Aorta (tissue), 5 donors: ENCODE results near the gene FLNB. TPM values are rescaled to one million over a fixed set of nuclear protein-coding genes. Genes with fewer than 3 reads are reported as not detected.

Source experiments
- ATAC-seq: fragments of 200-7000 bp; cut with Tn5 transposase; one replicate; pipeline ENCODE4 v1.9.1; 2022; ENCODE audit warnings: moderate library complexity; ENCODE audit not compliant: low FRiP score
- DNase-seq, 2 donors: peaks; one replicate each; pipeline ENCODE4 v3.0.0-alpha.2; 2020
- H3K27ac ChIP-seq, 2 donors: one replicate each; pipeline ENCODE4 v1.5.1; 2013; ENCODE audit warnings: low read length in 2 of 2, mild to moderate bottlenecking in 2 of 2, moderate library complexity in 2 of 2, control low read depth in 1 of 2, inconsistent platforms in 1 of 2, low read depth in 1 of 2
- H3K27me3 ChIP-seq, 2 donors: one replicate each; pipeline ENCODE4 v1.6.1; 2013; ENCODE audit warnings: control low read depth in 1 of 2, low read length in 1 of 2, mild to moderate bottlenecking in 1 of 2, moderate library complexity in 1 of 2; ENCODE audit not compliant: insufficient read depth in 2 of 2, control insufficient read depth in 1 of 2
- H3K36me3 ChIP-seq, 2 donors: one replicate each; pipeline ENCODE4 v1.6.1; 2013; ENCODE audit warnings: control low read depth in 1 of 2, low read length in 1 of 2, mild to moderate bottlenecking in 1 of 2; ENCODE audit not compliant: insufficient read depth in 2 of 2, control insufficient read depth in 1 of 2
- H3K4me1 ChIP-seq, 2 donors: one replicate each; pipeline ENCODE4 v1.6.1; 2013; ENCODE audit warnings: low read length in 2 of 2, control low read depth in 1 of 2, mild to moderate bottlenecking in 1 of 2, moderate library complexity in 1 of 2; ENCODE audit not compliant: insufficient read depth in 2 of 2, control insufficient read depth in 1 of 2
- H3K4me3 ChIP-seq, 2 donors: one replicate each; pipeline ENCODE4 v1.5.1; 2013; ENCODE audit warnings: low read length in 2 of 2, control low read depth in 1 of 2, mild to moderate bottlenecking in 1 of 2
- H3K9me3 ChIP-seq: one replicate; pipeline ENCODE4 v1.6.1; 2013; ENCODE audit warnings: mild to moderate bottlenecking, low read length; ENCODE audit not compliant: control insufficient read depth
- WGBS, 2 donors: extraction: QIAGEN DNeasy Blood & Tissue Kit; methylation state at CpG; one replicate each; pipeline ENCODE4 v1.1.7; 2013; 5-methylcytosine and 5-hydroxymethylcytosine counted together
- intact Hi-C, 2 donors: fragments of 100-400 bp; cut with DNase I; formaldehyde crosslinking; loops; one replicate each; pipeline versions ENCODE4 v1.14.2 to v1.15.0; 2022
- polyA plus RNA-seq, 2 donors: library from polyadenylated mRNA; stranded (reverse); fragments of 200-250 nt; gene quantifications; one replicate each; pipeline ENCODE4 v1.2.3, GENCODE V29; 2013
- total RNA-seq, 2 donors: library from RNA; stranded (reverse); fragmentation: NEBNext Ultra II Directional; extraction: Animal tissue kit (Norgen Biotek cat#: 25700); gene quantifications; one replicate each; pipeline ENCODE4 v1.2.1, GENCODE V29; 2021
- donor health status: healthy with polysubstance abuse.
- donor health status: Bipolar disorder and iron deficiency.
- donor health status: DM: no; HTN: no; CAD: no.
- donor health status: DM: no; HTN: no; CAD: no.
- donor health status: DM: yes; HTN: yes; CAD: no.

The FLNB gene
- total and polyA plus RNA-seq, 4 donors: 33.3 to 254 (median 125) TPM

DNA sequence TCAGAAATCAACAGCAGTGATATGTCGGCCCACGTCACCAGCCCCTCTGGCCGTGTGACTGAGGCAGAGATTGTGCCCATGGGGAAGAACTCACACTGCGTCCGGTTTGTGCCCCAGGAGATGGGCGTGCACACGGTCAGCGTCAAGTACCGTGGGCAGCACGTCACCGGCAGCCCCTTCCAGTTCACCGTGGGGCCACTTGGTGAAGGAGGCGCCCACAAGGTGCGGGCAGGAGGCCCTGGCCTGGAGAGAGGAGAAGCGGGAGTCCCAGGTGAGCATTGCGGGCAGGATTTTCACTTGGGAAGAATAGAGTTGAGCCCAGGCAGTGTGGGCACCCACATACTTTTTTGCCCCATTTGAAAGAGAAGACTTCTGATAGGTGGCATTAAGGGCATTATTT is 145.1 kb downstream of the FLNB start:
- H3K36me3 ChIP-seq: peaks cover 0 to 5% of the 10 kb centered on the region in 2 donors
- intact Hi-C loops: no loop called here
- DNase-seq: no peak
- H3K27ac ChIP-seq: no peak overlapping the region
- peak; percentile 13 for ATAC-seq
- no peaks in the 10 kb centered on the region for H3K27me3 ChIP-seq
- H3K4me1 ChIP-seq: no peaks in the 10 kb centered on the region
- 96 to 98% methylated on average over 16 of the region's 16 CpGs for WGBS, 2 donors
- no peak overlapping the region for H3K4me3 ChIP-seq
- H3K9me3 ChIP-seq: no peaks in the 10 kb centered on the region

DNA sequence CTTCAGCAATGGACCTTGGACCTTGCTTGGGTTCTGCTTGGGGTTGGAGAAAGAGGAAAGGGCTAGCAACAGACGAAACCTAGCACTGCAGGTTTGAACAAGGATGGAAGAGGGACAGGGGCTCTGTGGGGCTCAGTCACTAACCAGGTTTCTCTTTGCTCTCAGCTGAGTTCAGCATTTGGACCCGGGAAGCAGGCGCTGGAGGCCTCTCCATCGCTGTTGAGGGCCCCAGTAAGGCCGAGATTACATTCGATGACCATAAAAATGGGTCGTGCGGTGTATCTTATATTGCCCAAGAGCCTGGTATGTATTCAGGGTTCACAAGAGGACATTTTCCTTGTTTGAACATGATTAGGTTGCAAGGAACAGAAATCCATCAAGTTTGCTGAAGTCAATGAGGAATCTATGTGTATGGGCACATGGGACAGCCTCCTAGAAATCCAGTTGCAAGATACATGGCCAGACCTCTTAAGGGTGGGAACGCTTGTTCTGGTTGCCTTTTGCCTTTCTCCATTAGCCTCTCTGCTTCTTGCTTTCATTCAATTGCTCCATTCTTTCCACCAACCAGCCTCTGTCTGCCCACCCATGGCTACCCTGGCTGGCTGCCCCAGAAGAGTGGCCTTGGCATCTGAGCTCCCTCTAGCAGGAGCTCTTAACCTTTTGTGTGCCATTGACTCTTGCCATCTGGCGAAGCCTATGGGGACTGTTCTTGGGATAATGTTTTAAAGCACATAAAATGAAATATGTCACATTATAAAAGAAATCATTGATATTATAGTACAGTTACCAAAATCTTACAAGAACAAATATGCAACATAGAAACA is 146.6 kb downstream of the FLNB start:
- DNase-seq: no peak
- H3K4me1 ChIP-seq: no peaks in the 10 kb centered on the region
- 91 to 93% methylated on average over 10 of the region's 10 CpGs for WGBS, 2 donors
- no peak for ATAC-seq
- H3K27me3 ChIP-seq: no peaks in the 10 kb centered on the region
- intact Hi-C loops: loop anchor here in 1 of 2 donors (5.0 kb wide), 1 partner anchor 128 kb away; no protein-coding TSS in a partner anchor
- H3K4me3 ChIP-seq: no peak overlapping the region
- H3K36me3 ChIP-seq: peaks cover 0 to 3% of the 10 kb centered on the region in 2 donors
- no peak overlapping the region for H3K27ac ChIP-seq
- no peaks in the 10 kb centered on the region for H3K9me3 ChIP-seq

DNA sequence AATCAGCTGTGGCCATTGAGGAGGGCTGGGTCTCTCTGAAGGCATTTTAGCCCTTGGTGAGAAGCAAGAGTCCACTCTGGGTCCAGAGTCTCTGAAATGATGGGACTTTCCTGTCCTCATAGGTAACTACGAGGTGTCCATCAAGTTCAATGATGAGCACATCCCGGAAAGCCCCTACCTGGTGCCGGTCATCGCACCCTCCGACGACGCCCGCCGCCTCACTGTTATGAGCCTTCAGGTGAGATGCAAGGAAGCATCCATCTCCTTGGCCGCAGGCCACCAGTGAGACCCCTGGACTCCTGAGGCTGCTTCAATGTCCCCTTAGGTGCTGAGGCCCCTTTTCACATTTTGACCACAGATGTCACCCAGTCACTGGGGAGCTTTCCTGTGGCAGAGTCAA is 147.6 kb downstream of the FLNB start:
- no peak overlapping the region for H3K4me3 ChIP-seq
- intact Hi-C loops: loop anchor here in 1 of 2 donors (5.0 kb wide), 1 partner anchor 129 kb away; no protein-coding TSS in a partner anchor
- peaks cover 0 to 3% of the 10 kb centered on the region in 2 donors for H3K36me3 ChIP-seq
- no peaks in the 10 kb centered on the region for H3K9me3 ChIP-seq
- H3K27me3 ChIP-seq: no peaks in the 10 kb centered on the region
- ATAC-seq (no peak), DNase-seq (no peak)
- WGBS, 2 donors: 96% methylated on average over 10 of the region's 10 CpGs
- H3K27ac ChIP-seq: no peak overlapping the region
- H3K4me1 ChIP-seq: no peaks in the 10 kb centered on the region

DNA sequence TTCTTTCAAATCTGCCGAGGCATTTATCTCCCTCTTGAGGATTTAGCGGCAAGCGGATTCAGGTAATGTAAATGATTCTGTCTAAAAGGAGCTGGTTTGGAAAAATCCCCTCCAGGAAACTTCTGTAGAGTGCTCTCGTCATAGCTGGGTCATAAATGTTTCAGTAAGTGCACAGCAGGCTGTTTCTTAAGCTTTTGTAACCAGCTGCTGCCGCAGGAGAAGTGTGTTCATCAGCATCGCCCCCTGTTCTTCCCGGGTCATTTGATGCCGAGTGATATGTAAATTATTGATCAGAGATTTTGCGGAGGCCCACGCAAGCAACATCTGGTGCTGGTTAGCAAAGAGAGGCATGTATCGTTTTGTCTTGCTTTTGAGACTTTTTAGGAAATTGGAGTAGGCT is 149.5 kb downstream of the FLNB start:
- H3K27ac ChIP-seq: no peak overlapping the region
- WGBS, 2 donors: 91% methylated on average over 11 of the region's 11 CpGs
- no peak for ATAC-seq
- no peak overlapping the region for H3K4me3 ChIP-seq
- no peaks in the 10 kb centered on the region for H3K9me3 ChIP-seq
- H3K36me3 ChIP-seq: peaks cover 0 to 3% of the 10 kb centered on the region in 2 donors
- no peaks in the 10 kb centered on the region for H3K4me1 ChIP-seq
- no peak for DNase-seq
- intact Hi-C loops: loop anchor here in 1 of 2 donors (5.0 kb wide), 1 partner anchor 130 kb away; no protein-coding TSS in a partner anchor
- H3K27me3 ChIP-seq: no peaks in the 10 kb centered on the region

DNA sequence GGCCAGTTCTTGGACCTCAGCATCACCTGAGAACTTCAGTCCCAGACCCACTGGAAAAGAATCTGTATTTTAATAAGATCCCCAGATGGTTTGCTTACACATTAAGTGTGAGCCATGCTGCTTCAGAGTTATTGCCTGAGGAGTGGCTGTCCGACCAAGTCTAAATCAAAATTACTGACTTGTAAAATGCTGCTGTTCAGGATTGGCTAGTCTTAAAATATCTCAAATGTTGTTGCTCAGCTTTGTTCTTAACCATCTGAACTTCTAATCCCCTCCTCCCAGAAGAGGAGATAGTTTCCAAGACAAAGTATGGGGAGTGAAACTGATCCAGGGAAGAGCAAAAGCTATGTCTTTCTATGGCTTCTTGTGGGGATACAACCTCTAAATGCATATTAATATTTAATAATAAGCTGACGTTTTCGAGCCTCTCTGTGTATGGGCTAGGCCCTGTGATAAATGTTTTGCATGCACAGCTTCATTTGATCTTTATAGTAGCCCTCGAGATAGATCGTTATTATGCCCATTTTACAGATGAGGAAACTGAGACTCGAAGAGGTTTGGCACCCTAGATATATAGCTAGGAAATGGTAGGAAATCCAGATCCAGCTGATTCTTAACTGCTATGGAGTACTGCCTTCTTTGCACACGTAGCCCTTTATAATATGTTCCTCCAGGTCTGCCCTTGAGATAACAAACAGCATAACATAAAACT is 150.4 kb downstream of the FLNB start:
- Histone ChIP-seq H3K27ac (no peak overlapping the region), H3K4me1 (no peaks in the 10 kb centered on the region), H3K36me3 (no peaks in the 10 kb centered on the region), H3K4me3 (no peak overlapping the region), H3K27me3 (no peaks in the 10 kb centered on the region), H3K9me3 (no peaks in the 10 kb centered on the region)
- ATAC-seq (no peak), DNase-seq (no peak)
- intact Hi-C loops: loop anchor here in 1 of 2 donors (5.0 kb wide), 1 partner anchor 131 kb away; no protein-coding TSS in a partner anchor
- WGBS, 2 donors: 95% methylated on average over 7 of the region's 7 CpGs

DNA sequence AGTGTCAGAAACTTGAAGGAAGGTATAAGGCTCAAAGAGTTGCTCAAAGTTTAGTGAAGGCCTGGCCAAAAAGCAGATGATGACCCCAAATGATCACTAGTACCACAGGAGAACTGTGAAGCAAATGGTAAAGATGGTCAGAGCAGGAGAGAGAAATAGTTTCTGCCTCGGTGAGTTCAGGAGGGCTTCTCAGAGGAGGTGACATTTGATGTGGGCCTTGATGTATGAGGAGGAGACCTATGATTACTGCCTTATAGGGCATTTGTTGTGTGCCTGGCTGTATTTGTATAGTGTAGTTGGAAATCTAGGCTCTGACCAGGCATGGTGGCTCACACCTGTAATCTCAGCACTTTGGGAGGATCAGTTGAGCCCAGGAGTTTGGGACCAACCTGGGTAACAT is 152.2 kb downstream of the FLNB start:
- ATAC-seq (no peak), DNase-seq (no peak)
- Histone ChIP-seq H3K9me3 (no peaks in the 10 kb centered on the region), H3K4me3 (no peak overlapping the region), H3K4me1 (peaks cover 0 to 6% of the 10 kb centered on the region in 2 donors), H3K36me3 (no peaks in the 10 kb centered on the region), H3K27me3 (no peaks in the 10 kb centered on the region), H3K27ac (no peak overlapping the region)
- intact Hi-C loops: loop anchor here in 1 of 2 donors (5.0 kb wide), 1 partner anchor 298 kb away; no protein-coding TSS in a partner anchor
- WGBS, 2 donors: 98 to 100% methylated on average over 1 of the region's 1 CpG

DNA sequence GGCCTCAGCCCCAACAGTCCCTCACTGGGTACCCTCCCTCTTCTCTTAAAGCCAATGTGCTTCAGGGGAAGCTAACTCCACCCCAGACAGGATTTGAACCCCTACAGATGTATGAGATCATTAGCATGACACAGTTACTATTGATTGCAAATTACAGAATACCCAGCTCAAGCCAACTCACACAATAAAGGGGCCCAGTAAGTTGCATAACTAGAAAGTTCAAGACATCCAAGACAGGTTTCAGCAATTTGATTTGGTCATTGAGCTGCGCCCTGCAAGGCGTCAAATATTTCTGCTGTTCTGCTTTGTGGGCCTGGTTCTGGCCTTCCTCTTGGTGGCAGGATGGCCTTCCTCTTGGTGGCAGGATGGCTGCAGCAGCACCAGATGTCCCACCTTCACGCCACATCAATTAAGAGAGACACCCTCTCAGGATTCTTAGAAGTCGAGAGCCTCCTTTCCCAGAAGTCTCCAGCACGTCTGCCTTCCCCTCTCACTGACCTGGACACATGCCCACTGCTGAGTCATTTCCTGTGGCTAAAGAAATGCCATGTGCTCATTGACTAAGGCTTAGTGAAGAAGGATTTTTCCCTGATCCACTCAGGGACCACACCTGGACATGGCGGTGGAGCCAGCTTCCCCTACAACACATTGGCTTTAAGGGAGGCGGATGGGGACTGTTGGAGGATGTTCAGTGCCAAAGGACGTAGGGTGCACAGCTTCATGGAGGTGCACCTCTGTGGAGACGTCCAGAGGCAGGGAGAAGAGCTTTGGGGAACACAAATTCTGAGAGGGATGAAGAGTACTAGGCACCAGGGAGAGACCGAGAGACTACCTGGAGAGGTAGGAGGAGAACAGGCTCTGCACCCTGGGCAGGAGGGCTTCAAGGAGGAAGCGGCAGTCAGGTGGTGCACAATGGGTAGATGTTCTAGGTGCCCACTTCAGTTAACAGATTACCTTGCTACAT is 153.5 kb downstream of the FLNB start:
- peak overlapping the region in 1 of 2 donors; percentile 67 for H3K27ac ChIP-seq
- DNase-seq: peak; percentile 92
- H3K9me3 ChIP-seq: no peaks in the 10 kb centered on the region
- H3K4me3 ChIP-seq: no peak overlapping the region
- peaks cover 0 to 6% of the 10 kb centered on the region in 2 donors for H3K4me1 ChIP-seq
- no peaks in the 10 kb centered on the region for H3K27me3 ChIP-seq
- intact Hi-C loops: loop anchor here in 1 of 2 donors (5.0 kb wide), 1 partner anchor 299 kb away; no protein-coding TSS in a partner anchor
- ATAC-seq: peak; percentile 61
- no peaks in the 10 kb centered on the region for H3K36me3 ChIP-seq
- 74 to 77% methylated on average over 11 of the region's 11 CpGs for WGBS, 2 donors

DNA sequence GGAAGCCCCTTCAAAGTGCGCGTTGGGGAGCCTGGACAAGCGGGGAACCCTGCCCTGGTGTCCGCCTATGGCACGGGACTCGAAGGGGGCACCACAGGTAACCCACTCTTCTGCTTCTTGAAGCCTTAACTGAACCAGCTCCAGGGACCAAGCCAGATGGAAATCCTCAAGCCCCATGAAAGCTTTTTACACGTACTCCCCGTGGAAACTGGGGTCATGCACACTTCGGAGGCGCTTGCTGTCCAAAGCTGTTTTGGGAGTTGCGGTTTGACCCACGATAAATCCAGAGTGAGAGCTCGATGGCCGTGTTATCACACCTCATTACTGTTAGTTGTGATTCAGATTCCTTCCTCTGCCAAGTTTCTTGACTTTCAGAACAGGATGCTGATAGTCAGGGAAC is 155.0 kb downstream of the FLNB start:
- no peak overlapping the region for H3K27ac ChIP-seq
- ATAC-seq: no peak
- peaks cover 0 to 9% of the 10 kb centered on the region in 2 donors for H3K4me1 ChIP-seq
- no peaks in the 10 kb centered on the region for H3K9me3 ChIP-seq
- no peaks in the 10 kb centered on the region for H3K27me3 ChIP-seq
- no peak for DNase-seq
- no peaks in the 10 kb centered on the region for H3K36me3 ChIP-seq
- intact Hi-C loops: loop anchor here in 1 of 2 donors (5.0 kb wide), 1 partner anchor 301 kb away; no protein-coding TSS in a partner anchor
- 85 to 86% methylated on average over 14 of the region's 14 CpGs for WGBS, 2 donors
- H3K4me3 ChIP-seq: no peak overlapping the region
